Lower lobe of right lung (tissue), 2 donors: Measurements from ENCODE around the gene DUOX1. TPM values are rescaled to one million over a fixed set of nuclear protein-coding genes. Genes with fewer than 3 reads are reported as not detected.

ENCODE experiments used
- ATAC-seq, 2 donors: fragments of 200-7000 bp; cut with Tn5 transposase; one replicate each; pipeline ENCODE4 v1.9.1; 2020 to 2022; ENCODE audit warnings: mild to moderate bottlenecking in 2 of 2, moderate library complexity in 2 of 2
- DNase-seq: peaks from one replicate; pipeline ENCODE4 v3.0.0-alpha.2; 2020
- H3K27ac ChIP-seq: fragments of 200-600 bp; one replicate; pipeline ENCODE4 v1.8.0; 2022
- H3K27me3 ChIP-seq: fragments of 200-600 bp; one replicate; pipeline ENCODE4 v1.8.0; 2022; ENCODE audit warnings: low read depth
- H3K36me3 ChIP-seq: fragments of 200-600 bp; one replicate; pipeline ENCODE4 v1.8.0; 2022; ENCODE audit warnings: mild to moderate bottlenecking
- H3K4me1 ChIP-seq: fragments of 200-600 bp; one replicate; pipeline ENCODE4 v1.8.0; 2022
- H3K4me3 ChIP-seq: fragments of 200-600 bp; one replicate; pipeline ENCODE4 v1.8.0; 2022; ENCODE audit warnings: mild to moderate bottlenecking
- H3K9me3 ChIP-seq: fragments of 200-600 bp; one replicate; pipeline ENCODE4 v1.8.0; 2022
- CTCF ChIP-seq: fragments of 200-600 bp; IDR thresholded peaks from one replicate; pipeline ENCODE4 v1.8.0; 2022; ENCODE audit warnings: antibody characterized with exemption, mild to moderate bottlenecking
- intact Hi-C: fragments of 100-400 bp; cut with DNase I; formaldehyde crosslinking; loops from one replicate; pipeline ENCODE4 v1.11.0; 2022
- total RNA-seq: library from RNA; stranded (reverse); fragmentation: NEBNext Ultra II Directional; extraction: Animal tissue kit (Norgen Biotek cat#: 25700); gene quantifications from one replicate; pipeline ENCODE4 v1.2.1, GENCODE V29; 2021
- donor health status: DM: no; HTN: yes; CAD: no; lungs with severe emphysema.

DUOX1 gene
- total RNA-seq, 1 donor from 2014 or later: 317 TPM

GRCh38 chr15:45149060-45149459 is 19.3 kb downstream of the DUOX1 start:
- peaks cover 12% of the 10 kb centered on the region for H3K4me1 ChIP-seq
- no peaks in the 10 kb centered on the region for H3K27me3 ChIP-seq
- no peak for ATAC-seq
- H3K27ac ChIP-seq: no peak overlapping the region
- no peak for TF ChIP-seq CTCF
- no peak for DNase-seq
- H3K4me3 ChIP-seq: no peak overlapping the region
- peaks cover 64% of the 10 kb centered on the region for H3K36me3 ChIP-seq
- intact Hi-C loops: no loop called here
- no peaks in the 10 kb centered on the region for H3K9me3 ChIP-seq

DNA sequence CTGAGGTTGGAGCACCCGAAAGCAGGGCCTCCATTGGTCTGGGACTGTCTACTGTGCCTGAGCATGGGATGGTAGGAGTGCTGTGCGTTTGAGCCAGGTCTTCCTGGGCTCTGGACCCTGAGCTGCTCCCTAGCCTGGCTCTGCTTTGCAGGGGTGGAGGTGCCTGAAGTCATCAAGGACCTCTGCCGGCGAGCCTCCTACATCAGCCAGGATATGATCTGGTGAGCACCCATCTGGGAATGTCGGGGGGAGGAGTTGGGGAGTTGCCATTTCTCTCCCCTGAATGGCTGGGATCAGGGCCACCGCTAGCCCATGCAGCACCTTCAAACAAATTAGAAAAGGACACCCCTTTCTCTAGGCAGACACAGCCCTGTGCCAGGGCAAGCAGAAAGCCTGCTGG is 20.7 kb downstream of the DUOX1 start:
- Histone ChIP-seq H3K4me1 (peaks cover 12% of the 10 kb centered on the region), H3K27me3 (no peaks in the 10 kb centered on the region), H3K27ac (no peak overlapping the region), H3K4me3 (no peak overlapping the region), H3K36me3 (peaks cover 55% of the 10 kb centered on the region), H3K9me3 (no peaks in the 10 kb centered on the region)
- no peak for TF ChIP-seq CTCF
- DNase-seq: peak; percentile 21
- ATAC-seq: no peak
- intact Hi-C loops: no loop called here

GRCh38 chr15:45150997-45151396 is 21.2 kb downstream of the DUOX1 start:
- Histone ChIP-seq H3K9me3 (no peaks in the 10 kb centered on the region), H3K27ac (no peak overlapping the region), H3K4me3 (no peak overlapping the region), H3K4me1 (peaks cover 9% of the 10 kb centered on the region), H3K27me3 (no peaks in the 10 kb centered on the region), H3K36me3 (peaks cover 55% of the 10 kb centered on the region)
- TF ChIP-seq CTCF: no peak
- intact Hi-C loops: no loop called here
- peak; percentile 22 for DNase-seq
- no peak for ATAC-seq

- Histone ChIP-seq H3K9me3 (no peaks in the 10 kb centered on the region), H3K27me3 (no peaks in the 10 kb centered on the region), H3K27ac (no peak overlapping the region), H3K4me1 (no peaks in the 10 kb centered on the region), H3K36me3 (peaks cover 56% of the 10 kb centered on the region), H3K4me3 (no peak overlapping the region)
- intact Hi-C loops: no loop called here
- ATAC-seq: no peak
- DNase-seq: peak; percentile 38
- no peak for TF ChIP-seq CTCF
Observed at GRCh38 chr15:45151998-45152828, 22.4 kb downstream of the DUOX1 start.

DNA sequence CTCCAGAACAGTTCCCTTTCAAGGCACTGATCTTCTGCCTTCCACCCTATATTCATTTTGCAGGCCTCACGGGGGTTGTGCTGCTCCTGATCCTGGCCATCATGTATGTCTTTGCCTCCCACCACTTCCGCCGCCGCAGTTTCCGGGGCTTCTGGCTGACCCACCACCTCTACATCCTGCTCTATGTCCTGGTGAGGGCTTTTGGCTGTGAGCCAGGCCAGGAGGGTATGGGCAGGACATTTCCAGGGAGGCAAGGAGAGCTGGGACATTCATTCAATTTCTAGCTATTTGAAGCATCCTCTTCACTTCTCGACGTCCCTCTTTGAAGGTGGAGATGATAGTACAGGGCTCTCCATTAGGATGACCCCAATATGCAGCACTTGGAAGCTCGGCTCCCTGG is 25.9 kb downstream of the DUOX1 start:
- no peak for ATAC-seq
- DNase-seq: no peak
- H3K27me3 ChIP-seq: no peaks in the 10 kb centered on the region
- TF ChIP-seq CTCF: no peak
- H3K4me1 ChIP-seq: peaks cover 22% of the 10 kb centered on the region
- peaks cover 57% of the 10 kb centered on the region for H3K36me3 ChIP-seq
- no peak overlapping the region for H3K4me3 ChIP-seq
- H3K9me3 ChIP-seq: no peaks in the 10 kb centered on the region
- H3K27ac ChIP-seq: no peak overlapping the region
- intact Hi-C loops: no loop called here
